Measurements from ENCODE around the gene YPEL3.

Gene YPEL3

GRCh38 chr16:30053376-30054015 lies 42.5 kb downstream of the YPEL3 start (continued):
- TF ChIP-seq, protein P1, sequence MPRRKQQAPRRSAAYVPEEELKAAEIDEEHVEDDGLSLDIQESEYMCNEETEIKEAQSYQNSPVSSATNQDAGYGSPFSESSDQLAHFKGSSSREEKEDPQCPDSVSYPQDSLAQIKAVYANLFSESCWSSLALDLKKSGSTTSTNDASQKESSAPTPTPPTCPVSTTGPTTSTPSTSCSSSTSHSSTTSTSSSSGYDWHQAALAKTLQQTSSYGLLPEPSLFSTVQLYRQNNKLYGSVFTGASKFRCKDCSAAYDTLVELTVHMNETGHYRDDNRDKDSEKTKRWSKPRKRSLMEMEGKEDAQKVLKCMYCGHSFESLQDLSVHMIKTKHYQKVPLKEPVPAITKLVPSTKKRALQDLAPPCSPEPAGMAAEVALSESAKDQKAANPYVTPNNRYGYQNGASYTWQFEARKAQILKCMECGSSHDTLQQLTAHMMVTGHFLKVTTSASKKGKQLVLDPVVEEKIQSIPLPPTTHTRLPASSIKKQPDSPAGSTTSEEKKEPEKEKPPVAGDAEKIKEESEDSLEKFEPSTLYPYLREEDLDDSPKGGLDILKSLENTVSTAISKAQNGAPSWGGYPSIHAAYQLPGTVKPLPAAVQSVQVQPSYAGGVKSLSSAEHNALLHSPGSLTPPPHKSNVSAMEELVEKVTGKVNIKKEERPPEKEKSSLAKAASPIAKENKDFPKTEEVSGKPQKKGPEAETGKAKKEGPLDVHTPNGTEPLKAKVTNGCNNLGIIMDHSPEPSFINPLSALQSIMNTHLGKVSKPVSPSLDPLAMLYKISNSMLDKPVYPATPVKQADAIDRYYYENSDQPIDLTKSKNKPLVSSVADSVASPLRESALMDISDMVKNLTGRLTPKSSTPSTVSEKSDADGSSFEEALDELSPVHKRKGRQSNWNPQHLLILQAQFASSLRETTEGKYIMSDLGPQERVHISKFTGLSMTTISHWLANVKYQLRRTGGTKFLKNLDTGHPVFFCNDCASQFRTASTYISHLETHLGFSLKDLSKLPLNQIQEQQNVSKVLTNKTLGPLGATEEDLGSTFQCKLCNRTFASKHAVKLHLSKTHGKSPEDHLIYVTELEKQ (tag by site-specific recombination; IDR thresholded peaks at IDR 0.05; ENCODE audit: borderline replicate concordance): no peak
- TF ChIP-seq ZNF623 (tag by site-specific recombination; IDR thresholded peaks at IDR 0.05) (no peak; the same call in 1 of the 2 replicates), ZNF266 (tag by site-specific recombination; IDR thresholded peaks at IDR 0.05; ENCODE audit: low read depth) (no peak), ZNF16 (tag by site-specific recombination; IDR thresholded peaks at IDR 0.05; ENCODE audit: low read depth) (no peak), ZNF670 (tag by site-specific recombination; IDR thresholded peaks at IDR 0.05; ENCODE audit: low read depth) (no peak), ZNF140 (tag by site-specific recombination; IDR thresholded peaks at IDR 0.05) (no peak), PRDM10 (tag by site-specific recombination; IDR thresholded peaks at IDR 0.05) (peak; percentile 89), ZNF416 (tag by site-specific recombination; IDR thresholded peaks at IDR 0.05) (no peak), ZNF704 (tag by site-specific recombination; IDR thresholded peaks at IDR 0.05) (no peak), GFI1B (tag by site-specific recombination; IDR thresholded peaks at IDR 0.05) (no peak), ZNF530 (tag by site-specific recombination; IDR thresholded peaks at IDR 0.05; ENCODE audit: low read depth) (no peak), KLF8 (tag by site-specific recombination; IDR thresholded peaks at IDR 0.05) (peak; percentile 40), YY2 (tag by site-specific recombination; IDR thresholded peaks at IDR 0.05) (no peak), PATZ1 (tag by site-specific recombination; IDR thresholded peaks at IDR 0.05) (peak; percentile 87), MEIS1 (CRISPR knock-in tag; IDR thresholded peaks at IDR 0.05; ENCODE audit: borderline replicate concordance) (0 out of 2 replicates have a peak, but pooled peaks have one; percentile 51), ZNF660 (tag by site-specific recombination; IDR thresholded peaks at IDR 0.05) (no peak), KLF7 (tag by site-specific recombination; IDR thresholded peaks at IDR 0.05; ENCODE audit: borderline replicate concordance) (0 out of 2 replicates have a peak, but pooled peaks have one; percentile 26), ZNF335 (tag by site-specific recombination; conservative IDR thresholded peaks at IDR 0.05) (peak; percentile 92), PBX3 (CRISPR knock-in tag; IDR thresholded peaks at IDR 0.05) (no peak), ZNF529 (tag by site-specific recombination; IDR thresholded peaks at IDR 0.05; ENCODE audit: insufficient replicate concordance) (no peak), ZSCAN23 (tag by site-specific recombination; IDR thresholded peaks at IDR 0.05) (no peak), HOXC10 (CRISPR knock-in tag; IDR thresholded peaks at IDR 0.05) (no peak), ZNF560 (tag by site-specific recombination; IDR thresholded peaks at IDR 0.05; ENCODE audit: borderline replicate concordance) (no peak), SP7 (tag by site-specific recombination; IDR thresholded peaks at IDR 0.05) (peak; percentile 80; the same call in 1 of the 2 replicates), ZNF18 (tag by site-specific recombination; IDR thresholded peaks at IDR 0.05) (no peak), ZNF561 (tag by site-specific recombination; IDR thresholded peaks at IDR 0.05; ENCODE audit: borderline replicate concordance) (no peak), GLI2 (tag by site-specific recombination; IDR thresholded peaks at IDR 0.05; ENCODE audit: borderline replicate concordance, low read depth) (no peak)

Data from HEK293 (cell line).